IPS-18c (cell line): ENCODE data around the gene NCOA3.
"Not testable (repeated sequence)": the region's sequence is repeated elsewhere in the genome, so short reads cannot be mapped to it uniquely, and the experiment has no call there.

Source experiments
- H3K4me3 ChIP-seq: 2 replicates; pipeline ENCODE4 v1.7.0; 2013; ENCODE audit warnings: low read depth, mild to moderate bottlenecking, low read length, moderate library complexity; ENCODE audit not compliant: insufficient read depth
- H3K9me3 ChIP-seq: one replicate; pipeline ENCODE4 v1.6.1; 2013; ENCODE audit warnings: mild to moderate bottlenecking, low read length, moderate library complexity; ENCODE audit not compliant: control insufficient read depth, insufficient read depth

NCOA3 gene

GRCh38 chr20:47545499-47545898, 43.8 kb downstream of the NCOA3 start:
- Histone ChIP-seq H3K4me3 (no peak overlapping the region), H3K9me3 (no peaks in the 10 kb centered on the region)

- no peak overlapping the region for H3K4me3 ChIP-seq
Measured at GRCh38 chr20:47546184-47547033, 44.7 kb downstream of the NCOA3 start.

GRCh38 chr20:47547034-47547387, 45.3 kb downstream of the NCOA3 start:
- H3K9me3 ChIP-seq: no peaks in the 10 kb centered on the region
- H3K4me3 ChIP-seq: no peak overlapping the region

More at GRCh38 chr20:47546184-47547033, 44.7 kb downstream of the NCOA3 start:
- H3K9me3 ChIP-seq: no peaks in the 10 kb centered on the region

GRCh38 chr20:47549671-47550070, 48.0 kb downstream of the NCOA3 start:
- no peak overlapping the region for H3K4me3 ChIP-seq
- H3K9me3 ChIP-seq: no peaks in the 10 kb centered on the region

GRCh38 chr20:47551222-47551621, 49.5 kb downstream of the NCOA3 start:
- H3K4me3 ChIP-seq: no peak overlapping the region
- no peaks in the 10 kb centered on the region for H3K9me3 ChIP-seq

GRCh38 chr20:47551841-47552240, 50.2 kb downstream of the NCOA3 start:
- Histone ChIP-seq H3K4me3 (no peak overlapping the region), H3K9me3 (no peaks in the 10 kb centered on the region)

GRCh38 chr20:47552996-47553395, 51.3 kb downstream of the NCOA3 start:
- H3K9me3 ChIP-seq: no peaks in the 10 kb centered on the region
- no peak overlapping the region for H3K4me3 ChIP-seq

GRCh38 chr20:47553594-47554235, 52.0 kb downstream of the NCOA3 start:
- H3K9me3 ChIP-seq, H3K4me3 ChIP-seq: not testable (repeated sequence)

GRCh38 chr20:47554283-47554682, 52.6 kb downstream of the NCOA3 start:
- H3K9me3 ChIP-seq, H3K4me3 ChIP-seq: not testable (repeated sequence)

- Histone ChIP-seq H3K4me3 (no peak overlapping the region), H3K9me3 (no peaks in the 10 kb centered on the region)
Measured at GRCh38 chr20:47557218-47557617, 55.5 kb downstream of the NCOA3 start.

GRCh38 chr20:47557791-47558190, 56.1 kb downstream of the NCOA3 start:
- Histone ChIP-seq H3K9me3 (no peaks in the 10 kb centered on the region), H3K4me3 (no peak overlapping the region)

- H3K4me3 ChIP-seq: no peak overlapping the region
Measured at GRCh38 chr20:47558295-47559066, 56.8 kb downstream of the NCOA3 start.

GRCh38 chr20:47559141-47559540, 57.5 kb downstream of the NCOA3 start:
- Histone ChIP-seq H3K9me3 (no peaks in the 10 kb centered on the region), H3K4me3 (no peak overlapping the region)

More at GRCh38 chr20:47558295-47559066, 56.8 kb downstream of the NCOA3 start:
- H3K9me3 ChIP-seq: no peaks in the 10 kb centered on the region

- Histone ChIP-seq H3K4me3 (no peak overlapping the region), H3K9me3 (no peaks in the 10 kb centered on the region)
Measured at GRCh38 chr20:47561180-47561579, 59.5 kb downstream of the NCOA3 start.

- Histone ChIP-seq H3K4me3 (no peak overlapping the region), H3K9me3 (no peaks in the 10 kb centered on the region)
Measured at GRCh38 chr20:47561603-47562583, 60.2 kb downstream of the NCOA3 start.

- Histone ChIP-seq H3K9me3 (peaks cover 2% of the 10 kb centered on the region), H3K4me3 (no peak overlapping the region)
Measured at GRCh38 chr20:47566269-47566668, 64.6 kb downstream of the NCOA3 start.

GRCh38 chr20:47568019-47568418, 66.3 kb downstream of the NCOA3 start:
- H3K4me3 ChIP-seq: no peak overlapping the region
- peaks cover 2% of the 10 kb centered on the region for H3K9me3 ChIP-seq
